ENCODE measurements around the gene CPNE8.
A peak's percentile ranks its signal among the peaks of the same experiment; 100 is the strongest.
"Not testable (repeated sequence)": the region's sequence is repeated elsewhere in the genome, so short reads cannot be mapped to it uniquely, and the experiment has no call there.

CPNE8 gene

GRCh38 chr12:38776647-38777046, 128.7 kb downstream of the CPNE8 start:
- Histone ChIP-seq H3K27ac (ENCODE audit: low read depth, low read length) (no peak overlapping the region), H3K79me2 (ENCODE audit: control insufficient read depth, insufficient read depth, low read length, unreplicated experiment) (no peaks in the 10 kb centered on the region), H2AFZ (ENCODE audit: low read length, unreplicated experiment) (no peak overlapping the region), H3K4me1 (ENCODE audit: control insufficient read depth, insufficient read depth, low read length, unreplicated experiment) (no peaks in the 10 kb centered on the region), H3K36me3 (ENCODE audit: insufficient read depth, low read length) (no peaks in the 10 kb centered on the region), H3K4me3 (ENCODE audit: low read depth, low read length) (no peak overlapping the region), H3K27me3 (ENCODE audit: insufficient read depth, low read length) (no peaks in the 10 kb centered on the region)

DNA sequence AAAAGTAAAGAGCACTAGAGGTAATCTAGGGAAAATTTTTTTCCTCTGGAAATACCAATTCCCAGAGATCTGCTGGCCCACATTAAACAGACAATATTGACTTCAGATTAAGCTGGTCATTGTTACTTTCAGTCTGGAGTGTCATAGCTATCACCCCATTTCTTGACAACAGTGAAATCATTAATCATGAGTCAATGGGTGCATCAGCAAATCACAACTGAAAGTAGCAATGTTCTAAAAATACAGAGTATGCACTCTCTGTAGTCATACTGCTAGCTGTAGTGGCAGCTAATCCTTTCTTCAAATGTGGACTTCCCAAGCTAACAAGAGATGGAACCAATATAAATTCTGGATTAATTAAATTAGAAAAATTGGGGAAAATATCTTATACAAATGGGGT, 129.9 kb downstream of the CPNE8 start:
- H2AFZ ChIP-seq (ENCODE audit: low read length, unreplicated experiment) = no peak overlapping the region
- H3K27me3 ChIP-seq (ENCODE audit: insufficient read depth, low read length) = no peaks in the 10 kb centered on the region
- no peaks in the 10 kb centered on the region for H3K79me2 ChIP-seq (ENCODE audit: control insufficient read depth, insufficient read depth, low read length, unreplicated experiment)
- no peaks in the 10 kb centered on the region for H3K36me3 ChIP-seq (ENCODE audit: insufficient read depth, low read length)
- H3K4me1 ChIP-seq (ENCODE audit: control insufficient read depth, insufficient read depth, low read length, unreplicated experiment) = no peaks in the 10 kb centered on the region
- no peak overlapping the region for H3K4me3 ChIP-seq (ENCODE audit: low read depth, low read length)
- no peak overlapping the region for H3K27ac ChIP-seq (ENCODE audit: low read depth, low read length)

DNA sequence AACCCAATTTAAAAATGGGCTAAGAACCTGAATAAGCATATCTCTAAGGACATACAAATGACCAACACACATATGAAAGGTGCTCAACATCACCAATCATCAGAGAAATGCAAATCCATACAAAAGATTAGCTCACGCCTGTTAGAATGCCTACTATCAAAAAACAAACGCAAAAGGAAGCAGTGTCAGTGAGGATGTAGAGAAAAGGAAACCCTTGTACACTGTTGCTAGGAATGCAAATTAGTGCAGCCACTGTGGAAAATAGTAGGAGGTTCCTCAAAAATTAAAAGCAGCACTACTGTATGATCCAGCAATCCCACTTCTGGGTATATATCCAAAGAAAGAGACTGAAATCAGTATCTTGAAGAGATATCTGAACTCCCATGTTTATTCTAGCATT, 133.0 kb downstream of the CPNE8 start:
- no peak overlapping the region for H2AFZ ChIP-seq (ENCODE audit: low read length, unreplicated experiment)
- H3K79me2 ChIP-seq (ENCODE audit: control insufficient read depth, insufficient read depth, low read length, unreplicated experiment) = no peaks in the 10 kb centered on the region
- no peaks in the 10 kb centered on the region for H3K36me3 ChIP-seq (ENCODE audit: insufficient read depth, low read length)
- no peak overlapping the region for H3K27ac ChIP-seq (ENCODE audit: low read depth, low read length)
- H3K27me3 ChIP-seq (ENCODE audit: insufficient read depth, low read length) = no peaks in the 10 kb centered on the region
- H3K4me1 ChIP-seq (ENCODE audit: control insufficient read depth, insufficient read depth, low read length, unreplicated experiment) = no peaks in the 10 kb centered on the region
- no peak overlapping the region for H3K4me3 ChIP-seq (ENCODE audit: low read depth, low read length)

DNA sequence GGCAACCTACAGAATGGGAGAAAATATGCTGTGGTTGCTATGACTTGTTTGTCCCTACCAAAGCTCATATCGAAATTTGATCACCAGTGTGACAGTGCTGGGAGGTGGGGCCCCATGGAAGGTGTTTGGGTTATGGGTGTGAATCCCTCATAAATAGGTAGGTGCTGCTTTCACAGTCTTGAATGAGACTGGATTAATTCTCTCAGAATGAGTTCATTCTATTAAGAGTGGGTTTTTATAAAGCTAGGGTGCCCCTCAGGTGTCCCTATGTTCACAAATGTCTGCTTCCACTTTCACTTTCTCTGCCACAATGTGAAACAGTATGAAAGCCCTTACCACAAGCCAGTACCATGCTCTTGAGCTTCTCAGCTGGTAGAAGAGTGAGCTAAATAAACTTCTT, 133.5 kb downstream of the CPNE8 start:
- Histone ChIP-seq H3K79me2 (ENCODE audit: control insufficient read depth, insufficient read depth, low read length, unreplicated experiment) (no peaks in the 10 kb centered on the region), H3K4me3 (ENCODE audit: low read depth, low read length) (peak overlapping the region; percentile 65), H3K4me1 (ENCODE audit: control insufficient read depth, insufficient read depth, low read length, unreplicated experiment) (no peaks in the 10 kb centered on the region), H2AFZ (ENCODE audit: low read length, unreplicated experiment) (peak overlapping the region; percentile 57), H3K27ac (ENCODE audit: low read depth, low read length) (no peak overlapping the region), H3K36me3 (ENCODE audit: insufficient read depth, low read length) (no peaks in the 10 kb centered on the region), H3K27me3 (ENCODE audit: insufficient read depth, low read length) (no peaks in the 10 kb centered on the region)

DNA sequence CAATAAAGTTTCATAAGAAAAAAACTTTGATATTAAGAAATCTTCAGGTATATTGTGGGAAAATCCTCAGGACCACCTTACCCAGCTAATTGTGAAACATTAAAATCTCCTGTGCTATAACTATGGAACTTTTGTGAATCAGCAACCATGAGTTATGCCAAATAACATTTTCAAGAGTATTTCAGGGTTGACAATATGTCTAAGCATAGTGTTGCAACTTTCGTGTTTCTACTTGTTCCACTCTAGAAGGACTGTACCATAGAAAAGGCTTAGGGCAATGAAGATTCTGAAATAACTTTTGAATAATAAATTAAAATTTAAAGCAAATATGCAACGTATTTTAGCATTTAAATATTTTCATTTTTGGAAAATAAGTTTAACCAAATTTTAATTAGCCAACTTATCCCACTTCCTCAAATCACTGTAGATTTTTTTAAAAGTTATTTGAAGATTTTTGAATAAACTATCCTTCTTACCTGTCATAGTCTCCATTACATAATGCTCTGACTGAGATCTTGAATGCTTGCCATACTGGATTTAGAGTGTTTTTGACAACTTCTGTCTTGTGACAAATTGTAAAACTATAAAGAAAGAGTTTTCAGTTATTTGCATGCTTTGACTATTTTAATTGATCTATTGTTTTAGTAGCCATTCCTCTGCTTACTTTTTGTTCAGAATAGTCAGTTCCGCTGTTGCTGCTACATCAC, 143.6 kb downstream of the CPNE8 start:
- no peak overlapping the region for H2AFZ ChIP-seq (ENCODE audit: low read length, unreplicated experiment)
- H3K4me3 ChIP-seq (ENCODE audit: low read depth, low read length) = no peak overlapping the region
- H3K27ac ChIP-seq (ENCODE audit: low read depth, low read length) = no peak overlapping the region
- no peaks in the 10 kb centered on the region for H3K4me1 ChIP-seq (ENCODE audit: control insufficient read depth, insufficient read depth, low read length, unreplicated experiment)
- no peaks in the 10 kb centered on the region for H3K79me2 ChIP-seq (ENCODE audit: control insufficient read depth, insufficient read depth, low read length, unreplicated experiment)
- no peaks in the 10 kb centered on the region for H3K36me3 ChIP-seq (ENCODE audit: insufficient read depth, low read length)
- no peaks in the 10 kb centered on the region for H3K27me3 ChIP-seq (ENCODE audit: insufficient read depth, low read length)

DNA sequence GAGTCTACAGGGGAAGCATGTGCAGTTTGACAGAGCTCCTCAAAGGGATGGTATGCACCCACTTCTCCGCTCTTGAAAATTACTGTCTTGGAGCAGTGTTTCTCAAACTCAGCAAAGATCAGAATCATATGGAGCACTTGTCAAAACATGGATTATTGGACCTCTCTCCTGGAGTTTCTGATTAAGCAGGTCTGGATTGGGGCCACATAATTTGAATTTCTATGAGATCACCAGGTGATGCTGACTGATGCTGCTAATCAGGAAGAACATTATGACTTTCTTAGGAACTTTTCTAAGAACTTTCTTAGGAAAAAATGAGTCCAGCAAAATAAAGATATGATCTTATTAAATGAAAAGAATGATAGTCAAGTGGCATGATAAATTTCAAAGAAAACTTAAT, 144.3 kb downstream of the CPNE8 start:
- no peaks in the 10 kb centered on the region for H3K4me1 ChIP-seq (ENCODE audit: control insufficient read depth, insufficient read depth, low read length, unreplicated experiment)
- no peak overlapping the region for H3K4me3 ChIP-seq (ENCODE audit: low read depth, low read length)
- no peaks in the 10 kb centered on the region for H3K79me2 ChIP-seq (ENCODE audit: control insufficient read depth, insufficient read depth, low read length, unreplicated experiment)
- no peaks in the 10 kb centered on the region for H3K27me3 ChIP-seq (ENCODE audit: insufficient read depth, low read length)
- H3K27ac ChIP-seq (ENCODE audit: low read depth, low read length) = no peak overlapping the region
- no peak overlapping the region for H2AFZ ChIP-seq (ENCODE audit: low read length, unreplicated experiment)
- no peaks in the 10 kb centered on the region for H3K36me3 ChIP-seq (ENCODE audit: insufficient read depth, low read length)

DNA sequence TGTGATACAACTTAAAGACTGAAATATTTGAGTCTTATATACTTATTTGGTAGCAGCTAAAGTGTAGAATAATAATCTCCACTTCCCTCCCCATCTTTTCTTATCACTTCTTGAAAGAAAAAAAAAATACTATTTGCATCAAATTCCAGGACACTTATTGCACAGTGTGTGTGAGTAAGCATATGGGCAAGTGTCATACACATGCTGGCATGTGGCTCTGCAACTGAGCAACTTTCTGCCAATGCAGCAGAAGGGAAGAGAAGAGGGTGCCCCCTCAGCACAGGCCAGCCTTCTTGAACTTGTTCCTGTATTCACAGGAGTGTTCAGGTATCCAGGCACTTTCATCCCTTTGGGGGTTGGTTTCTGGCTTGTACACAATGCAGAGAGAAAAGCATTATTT, 145.8 kb downstream of the CPNE8 start:
- H3K79me2 ChIP-seq (ENCODE audit: control insufficient read depth, insufficient read depth, low read length, unreplicated experiment) = no peaks in the 10 kb centered on the region
- no peak overlapping the region for H3K4me3 ChIP-seq (ENCODE audit: low read depth, low read length)
- H3K4me1 ChIP-seq (ENCODE audit: control insufficient read depth, insufficient read depth, low read length, unreplicated experiment) = no peaks in the 10 kb centered on the region
- H2AFZ ChIP-seq (ENCODE audit: low read length, unreplicated experiment) = no peak overlapping the region
- H3K27me3 ChIP-seq (ENCODE audit: insufficient read depth, low read length) = no peaks in the 10 kb centered on the region
- H3K36me3 ChIP-seq (ENCODE audit: insufficient read depth, low read length) = no peaks in the 10 kb centered on the region
- H3K27ac ChIP-seq (ENCODE audit: low read depth, low read length) = no peak overlapping the region

GRCh38 chr12:38746744-38747143, 158.6 kb downstream of the CPNE8 start:
- H3K4me1 ChIP-seq (ENCODE audit: control insufficient read depth, insufficient read depth, low read length, unreplicated experiment) = no peaks in the 10 kb centered on the region
- no peaks in the 10 kb centered on the region for H3K27me3 ChIP-seq (ENCODE audit: insufficient read depth, low read length)
- no peak overlapping the region for H3K4me3 ChIP-seq (ENCODE audit: low read depth, low read length)
- no peak overlapping the region for H3K27ac ChIP-seq (ENCODE audit: low read depth, low read length)
- H3K36me3 ChIP-seq (ENCODE audit: insufficient read depth, low read length) = no peaks in the 10 kb centered on the region
- no peaks in the 10 kb centered on the region for H3K79me2 ChIP-seq (ENCODE audit: control insufficient read depth, insufficient read depth, low read length, unreplicated experiment)
- H2AFZ ChIP-seq (ENCODE audit: low read length, unreplicated experiment) = no peak overlapping the region

GRCh38 chr12:38745601-38746000, 159.8 kb downstream of the CPNE8 start:
- Histone ChIP-seq H2AFZ (ENCODE audit: low read length, unreplicated experiment) (no peak overlapping the region), H3K4me3 (ENCODE audit: low read depth, low read length) (no peak overlapping the region), H3K27ac (ENCODE audit: low read depth, low read length) (no peak overlapping the region), H3K79me2 (ENCODE audit: control insufficient read depth, insufficient read depth, low read length, unreplicated experiment) (no peaks in the 10 kb centered on the region), H3K27me3 (ENCODE audit: insufficient read depth, low read length) (no peaks in the 10 kb centered on the region), H3K36me3 (ENCODE audit: insufficient read depth, low read length) (no peaks in the 10 kb centered on the region), H3K4me1 (ENCODE audit: control insufficient read depth, insufficient read depth, low read length, unreplicated experiment) (no peaks in the 10 kb centered on the region)

GRCh38 chr12:38744041-38744440, 161.3 kb downstream of the CPNE8 start:
- H3K27ac ChIP-seq (ENCODE audit: low read depth, low read length) = no peak overlapping the region
- no peaks in the 10 kb centered on the region for H3K36me3 ChIP-seq (ENCODE audit: insufficient read depth, low read length)
- H3K4me3 ChIP-seq (ENCODE audit: low read depth, low read length) = no peak overlapping the region
- H3K4me1 ChIP-seq (ENCODE audit: control insufficient read depth, insufficient read depth, low read length, unreplicated experiment) = no peaks in the 10 kb centered on the region
- no peak overlapping the region for H2AFZ ChIP-seq (ENCODE audit: low read length, unreplicated experiment)
- H3K79me2 ChIP-seq (ENCODE audit: control insufficient read depth, insufficient read depth, low read length, unreplicated experiment) = no peaks in the 10 kb centered on the region
- no peaks in the 10 kb centered on the region for H3K27me3 ChIP-seq (ENCODE audit: insufficient read depth, low read length)

- not testable (repeated sequence) for H3K27ac ChIP-seq (ENCODE audit: low read depth, low read length); H3K27me3 ChIP-seq (ENCODE audit: insufficient read depth, low read length); H3K79me2 ChIP-seq (ENCODE audit: control insufficient read depth, insufficient read depth, low read length, unreplicated experiment); H2AFZ ChIP-seq (ENCODE audit: low read length, unreplicated experiment); H3K4me1 ChIP-seq (ENCODE audit: control insufficient read depth, insufficient read depth, low read length, unreplicated experiment); H3K36me3 ChIP-seq (ENCODE audit: insufficient read depth, low read length); H3K4me3 ChIP-seq (ENCODE audit: low read depth, low read length)
Measured at GRCh38 chr12:38742496-38742895, 162.9 kb downstream of the CPNE8 start.

Data from ACC112 (cell line).